AG10803 (cell line): Measurements from ENCODE around the gene AHCTF1.
A peak's percentile ranks its signal among the peaks of the same experiment; 100 is the strongest.
"Not testable (repeated sequence)": the region's sequence is repeated elsewhere in the genome, so short reads cannot be mapped to it uniquely, and the experiment has no call there.

Experiments
- DNase-seq: peaks from one replicate; pipeline ENCODE4 v3.0.0; 2010; ENCODE audit warnings: low read depth
- H3K4me3 ChIP-seq: 2 replicates; pipeline ENCODE4 v1.5.1; 2011; ENCODE audit warnings: mild to moderate bottlenecking, low read length, control low read depth
- CTCF ChIP-seq: conservative IDR thresholded peaks from 2 replicates; pipeline ENCODE4 v1.5.1; 2011; ENCODE audit warnings: mild to moderate bottlenecking, low read length, control low read depth, inconsistent platforms

Gene AHCTF1

GRCh38 chr1:246923482-246923881 is 8.3 kb downstream of the AHCTF1 start:
- TF ChIP-seq CTCF, result no peak
- H3K4me3 ChIP-seq, result no peak overlapping the region
- no peak for DNase-seq

- DNase-seq, result no peak
- TF ChIP-seq CTCF, result no peak
- no peak overlapping the region for H3K4me3 ChIP-seq
These were observed 10.3 kb downstream of the AHCTF1 start for GRCh38 chr1:246921481-246921880.

- TF ChIP-seq CTCF, result no peak
- H3K4me3 ChIP-seq, result no peak overlapping the region
- DNase-seq, result no peak
These were observed 11.8 kb downstream of the AHCTF1 start for GRCh38 chr1:246919902-246920301.

- DNase-seq, H3K4me3 ChIP-seq: not testable (repeated sequence)
These were observed 15.5 kb downstream of the AHCTF1 start for GRCh38 chr1:246916026-246916923.

GRCh38 chr1:246907472-246907871 is 24.3 kb downstream of the AHCTF1 start:
- no peak overlapping the region for H3K4me3 ChIP-seq
- peak; percentile 68 for DNase-seq
- peak; percentile 55 for TF ChIP-seq CTCF

- no peak for DNase-seq
- H3K4me3 ChIP-seq, result no peak overlapping the region
- no peak for TF ChIP-seq CTCF
These were observed 24.9 kb downstream of the AHCTF1 start for GRCh38 chr1:246906833-246907232.

GRCh38 chr1:246901874-246902273 is 29.9 kb downstream of the AHCTF1 start:
- TF ChIP-seq CTCF, result no peak
- no peak for DNase-seq
- H3K4me3 ChIP-seq, result no peak overlapping the region
